ENCODE results near the gene OR52E1.
A peak's percentile ranks its signal among the peaks of the same experiment; 100 is the strongest.
"Not testable (repeated sequence)": the region's sequence is repeated elsewhere in the genome, so short reads cannot be mapped to it uniquely, and the experiment has no call there.

The OR52E1 gene

DNA sequence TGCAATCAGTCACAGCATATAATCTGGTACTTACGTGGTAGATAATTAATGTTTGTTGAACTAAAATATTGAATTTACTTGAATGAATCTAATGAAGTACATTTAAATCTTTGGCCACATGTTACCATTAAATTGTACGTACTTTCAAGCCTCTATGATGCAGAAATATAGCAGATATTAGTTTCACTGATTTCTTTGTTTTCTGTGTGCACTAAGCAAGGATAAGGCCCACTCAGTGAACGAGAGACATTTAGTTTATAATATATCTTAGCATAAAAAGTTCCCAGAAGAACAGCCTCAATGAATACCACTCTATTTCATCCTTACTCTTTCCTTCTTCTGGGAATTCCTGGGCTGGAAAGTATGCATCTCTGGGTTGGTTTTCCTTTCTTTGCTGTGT lies at the start of gene OR52E1:
Gene OR52E1 (plus strand): TSS at position 301 of the 400 bp plus-strand sequence.
- DNase-seq (ENCODE audit: low read depth in 2 of 2) = no peak

GRCh38 chr11:5021996-5022395 lies 47.4 kb upstream of the OR52E1 start:
- no peak for DNase-seq (ENCODE audit: low read depth in 2 of 2)

DNA sequence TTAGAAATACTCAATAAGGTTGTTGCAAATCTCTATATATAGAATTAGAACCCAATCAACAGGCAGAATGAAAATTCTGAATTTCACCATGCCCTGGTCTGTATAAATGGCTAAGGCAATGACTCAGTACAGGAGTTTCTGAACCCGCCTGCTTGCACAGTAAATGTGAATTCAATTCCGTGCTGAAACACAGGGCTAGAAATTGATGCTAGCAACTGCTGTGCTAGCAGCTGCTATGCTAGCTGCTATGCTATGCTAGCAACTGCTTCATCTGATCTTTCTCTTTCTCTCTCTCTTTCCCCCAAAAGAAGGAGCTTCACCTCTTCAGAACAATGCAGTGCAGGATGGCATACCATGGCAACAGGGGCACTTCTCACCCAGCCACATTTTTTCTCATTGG lies 32.7 kb upstream of the OR52E1 start:
- DNase-seq (ENCODE audit: low read depth in 2 of 2) = no peak

- no peak for DNase-seq (ENCODE audit: low read depth in 2 of 2)
Observed at GRCh38 chr11:5037926-5038325, 31.4 kb upstream of the OR52E1 start.

DNA sequence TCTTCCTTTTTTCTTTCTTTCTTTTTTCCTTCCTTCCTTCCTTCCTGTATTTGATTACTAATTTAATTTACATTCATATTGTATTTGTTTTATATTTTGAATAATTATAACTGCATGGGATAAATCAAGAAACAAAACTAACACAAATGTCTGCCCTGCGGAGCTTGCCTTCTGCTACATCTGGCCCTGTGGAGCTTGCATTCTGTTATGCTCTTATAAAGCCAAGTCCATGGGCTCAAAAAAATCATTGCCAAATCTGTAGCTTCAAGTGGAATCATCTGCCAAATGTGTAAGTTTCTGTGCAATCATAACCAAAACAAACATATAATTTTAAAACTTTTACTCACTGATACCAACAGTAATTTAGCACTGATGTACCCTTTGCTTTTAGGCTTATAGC lies 31.0 kb upstream of the OR52E1 start:
- no peak for DNase-seq (ENCODE audit: low read depth in 2 of 2)

- no peak for DNase-seq (ENCODE audit: low read depth in 2 of 2)
Observed at GRCh38 chr11:5040876-5041275, 28.5 kb upstream of the OR52E1 start.

- DNase-seq (ENCODE audit: low read depth in 2 of 2) = no peak
Observed at GRCh38 chr11:5042091-5042490, 27.3 kb upstream of the OR52E1 start.

GRCh38 chr11:5043380-5043779 lies 26.0 kb upstream of the OR52E1 start:
- peak; percentile 30 to 35 for DNase-seq (ENCODE audit: low read depth in 2 of 2)

DNA sequence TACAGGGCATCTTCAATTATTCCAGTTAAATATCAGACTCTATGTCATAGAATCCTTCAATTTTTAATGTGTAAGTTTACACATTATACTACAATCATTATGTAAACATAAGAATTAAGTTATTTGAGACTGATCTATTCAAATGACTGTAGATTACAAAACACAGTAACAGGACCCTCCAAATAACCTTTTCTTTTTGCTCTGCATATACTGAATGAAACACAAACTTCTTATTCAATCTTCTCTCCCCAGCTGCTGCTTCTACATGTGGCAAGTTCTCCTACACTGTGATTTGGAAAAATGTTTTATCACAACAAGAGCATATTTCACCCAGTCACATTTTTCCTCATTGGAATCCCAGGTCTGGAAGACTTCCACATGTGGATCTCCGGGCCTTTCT lies 23.1 kb upstream of the OR52E1 start, which contains the start of gene OR52J3:
Gene OR52J3 (plus strand): TSS at position 301 of the 400 bp plus-strand sequence. CDS start 0 bp downstream, at position 301.
- no peak for DNase-seq (ENCODE audit: low read depth in 2 of 2)

DNA sequence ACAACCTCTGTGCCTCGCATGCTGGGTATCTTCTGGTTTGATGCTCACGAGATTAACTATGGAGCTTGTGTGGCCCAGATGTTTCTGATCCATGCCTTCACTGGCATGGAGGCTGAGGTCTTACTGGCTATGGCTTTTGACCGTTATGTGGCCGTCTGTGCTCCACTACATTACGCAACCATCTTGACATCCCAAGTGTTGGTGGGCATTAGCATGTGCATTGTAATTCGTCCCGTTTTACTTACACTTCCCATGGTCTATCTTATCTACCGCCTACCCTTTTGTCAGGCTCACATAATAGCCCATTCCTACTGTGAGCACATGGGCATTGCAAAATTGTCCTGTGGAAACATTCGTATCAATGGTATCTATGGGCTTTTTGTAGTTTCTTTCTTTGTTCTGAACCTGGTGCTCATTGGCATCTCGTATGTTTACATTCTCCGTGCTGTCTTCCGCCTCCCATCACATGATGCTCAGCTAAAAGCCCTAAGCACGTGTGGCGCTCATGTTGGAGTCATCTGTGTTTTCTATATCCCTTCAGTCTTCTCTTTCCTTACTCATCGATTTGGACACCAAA lies 22.5 kb upstream of the OR52E1 start:
- DNase-seq (ENCODE audit: low read depth in 2 of 2) = no peak

DNA sequence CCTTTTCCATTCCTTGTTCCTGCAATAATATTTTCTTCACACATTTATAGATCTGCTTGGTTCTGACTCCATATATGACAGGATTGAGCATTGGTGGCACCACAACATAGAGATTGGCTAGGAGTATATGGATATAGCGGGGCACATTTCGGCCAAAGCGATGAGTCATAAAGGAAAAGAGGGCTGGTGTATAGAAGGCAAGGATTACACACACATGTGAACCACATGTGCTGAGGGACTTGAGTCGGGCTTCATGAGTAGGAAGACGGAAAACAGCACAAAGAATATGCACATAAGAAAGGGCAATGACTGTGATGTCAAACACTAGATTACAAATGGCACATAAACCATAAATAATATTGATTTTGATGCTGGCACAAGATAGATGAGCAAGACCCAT lies 10.7 kb upstream of the OR52E1 start:
- not testable (repeated sequence) for DNase-seq (ENCODE audit: low read depth in 2 of 2)

DNA sequence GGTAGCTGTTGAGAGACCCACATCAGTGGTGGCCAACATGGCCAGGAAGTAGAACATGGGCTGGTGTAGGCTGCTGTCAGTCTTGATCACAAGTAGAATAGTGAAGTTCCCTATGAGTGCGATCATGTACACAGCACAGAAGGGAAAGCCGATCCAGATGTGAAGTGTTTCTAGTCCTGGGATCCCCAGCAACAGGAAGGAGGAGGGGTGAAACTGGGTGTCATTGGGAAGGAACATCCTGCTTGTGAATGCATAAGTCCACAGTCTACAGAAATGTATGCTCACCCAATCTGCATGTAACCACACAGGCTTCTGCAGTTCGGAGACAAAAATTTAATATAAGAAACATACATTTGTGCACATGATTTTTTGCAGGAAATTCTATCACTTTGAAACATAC lies 10.0 kb upstream of the OR52E1 start, which contains the start of gene OR52E2:
Gene OR52E2 (minus strand): TSS at position 237 of the 400 bp plus-strand sequence. CDS start 0 bp downstream, at position 237.
- no peak for DNase-seq (ENCODE audit: low read depth in 2 of 2)

DNA sequence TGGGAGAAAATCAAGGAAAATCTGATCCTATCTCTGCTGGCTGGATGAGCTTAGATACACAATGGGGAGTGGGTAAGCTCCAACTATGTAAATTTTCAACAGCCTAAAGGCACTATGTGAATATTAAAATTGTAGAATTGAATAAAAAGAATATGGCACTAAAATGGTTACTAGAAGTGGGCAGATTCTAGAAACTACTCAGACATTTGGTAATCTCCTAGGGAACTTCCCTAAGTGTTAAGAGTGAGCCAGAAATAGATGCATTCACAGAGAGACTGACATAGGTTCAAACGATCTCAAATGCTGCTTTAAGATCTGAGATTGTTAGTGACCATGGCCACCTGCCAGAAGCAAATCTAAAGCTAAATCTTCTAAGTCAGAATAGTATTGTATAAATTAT lies 4.3 kb upstream of the OR52E1 start:
- DNase-seq (ENCODE audit: low read depth in 2 of 2) = no peak

DNA sequence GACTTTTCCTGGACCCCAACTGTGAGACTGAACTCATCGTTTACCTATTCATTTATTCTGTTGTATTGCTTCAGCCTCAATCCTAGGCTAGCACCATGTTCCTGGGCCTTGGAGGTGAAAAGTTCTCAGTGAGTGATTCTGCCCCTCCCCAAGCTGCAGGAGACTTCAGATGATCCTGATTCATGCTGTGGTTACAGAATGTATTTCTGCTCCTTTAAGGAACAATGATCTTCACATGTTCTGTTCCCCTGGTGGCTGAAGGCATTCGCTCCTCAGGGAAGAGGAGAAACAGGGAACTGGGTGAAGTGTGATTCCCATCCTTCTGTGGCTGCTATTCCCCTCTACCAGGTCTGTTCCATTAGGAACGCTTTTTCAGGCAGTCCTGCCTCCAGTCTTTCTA lies 2.4 kb downstream of the OR52E1 start:
- DNase-seq (ENCODE audit: low read depth in 2 of 2) = no peak

DNA sequence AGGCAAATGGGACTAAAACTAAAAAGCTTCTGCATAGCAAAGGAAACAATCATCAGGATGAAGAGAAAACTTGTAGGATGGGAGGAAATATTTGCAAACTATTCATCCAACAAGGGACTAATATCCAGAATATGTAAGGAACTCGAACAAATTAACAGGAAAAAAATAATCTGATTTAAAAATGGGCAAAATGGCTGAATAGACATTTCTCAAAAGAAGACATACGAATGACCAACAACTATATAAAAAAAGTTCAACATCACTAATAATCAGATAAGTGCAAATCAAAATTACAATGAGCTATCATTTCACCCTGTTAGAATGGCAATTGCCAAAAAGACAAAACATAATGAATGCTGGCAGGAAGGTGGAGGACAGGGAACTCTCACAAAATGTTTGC lies 12.0 kb downstream of the OR52E1 start:
- no peak for DNase-seq (ENCODE audit: low read depth in 2 of 2)

GRCh38 chr11:5083602-5084001 lies 14.2 kb downstream of the OR52E1 start:
- no peak for DNase-seq (ENCODE audit: low read depth in 2 of 2)

GRCh38 chr11:5088556-5088955 lies 19.2 kb downstream of the OR52E1 start:
- DNase-seq (ENCODE audit: low read depth in 2 of 2) = no peak

DNA sequence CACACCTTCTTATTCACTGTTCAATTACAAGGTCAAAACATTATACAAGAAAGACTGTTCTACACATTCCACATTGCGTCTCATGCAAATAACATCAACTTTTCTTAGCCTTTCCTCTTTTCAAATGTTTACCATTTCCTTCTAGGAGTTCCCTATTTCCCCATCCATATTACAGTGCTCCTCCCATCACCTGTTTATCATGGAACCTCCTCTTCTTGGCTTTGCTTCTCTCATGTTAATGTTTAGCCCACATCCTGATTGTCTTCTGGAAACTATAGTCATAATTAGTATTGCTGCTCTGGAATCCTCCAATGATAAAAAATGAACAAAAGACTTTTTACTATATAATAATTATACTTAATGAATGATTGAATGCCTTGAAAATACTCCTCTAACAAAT lies 21.3 kb downstream of the OR52E1 start:
- DNase-seq (ENCODE audit: low read depth in 2 of 2) = no peak

DNA sequence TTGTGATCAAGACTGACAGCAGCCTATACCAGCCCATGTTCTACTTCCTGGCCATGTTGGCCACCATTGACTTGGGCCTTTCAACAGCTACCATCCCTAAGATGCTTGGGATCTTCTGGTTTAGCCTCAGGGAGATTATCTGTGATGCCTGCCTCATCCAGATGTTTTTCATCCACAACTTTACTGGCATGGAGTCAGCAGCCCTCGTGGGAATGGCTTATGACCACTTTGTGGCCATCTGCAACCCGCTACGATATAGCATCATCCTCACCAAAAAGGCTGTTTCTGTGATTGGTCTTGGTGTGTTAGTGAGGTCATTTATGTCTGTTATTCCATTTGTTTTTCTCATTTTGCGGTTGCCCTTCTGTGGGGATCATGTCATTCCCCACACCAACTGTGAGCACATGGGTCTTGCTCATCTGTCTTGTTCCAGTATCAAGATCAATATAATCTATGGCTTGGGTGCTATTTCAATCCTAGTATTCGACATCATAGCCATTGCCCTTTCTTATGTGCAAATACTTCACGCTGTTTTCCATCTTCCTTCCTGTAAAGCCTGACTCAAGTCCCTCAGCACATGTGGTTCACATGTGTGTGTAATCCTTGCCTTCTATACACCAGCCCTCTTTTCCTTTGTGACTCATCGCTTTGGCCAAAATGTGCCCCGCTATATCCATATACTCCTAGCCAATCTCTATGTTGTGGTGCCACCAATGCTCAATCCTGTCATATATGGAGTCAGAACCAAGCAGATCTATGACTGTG lies 23.6 kb downstream of the OR52E1 start:
- DNase-seq (ENCODE audit: low read depth in 2 of 2) = peak; percentile 17 to 22

DNA sequence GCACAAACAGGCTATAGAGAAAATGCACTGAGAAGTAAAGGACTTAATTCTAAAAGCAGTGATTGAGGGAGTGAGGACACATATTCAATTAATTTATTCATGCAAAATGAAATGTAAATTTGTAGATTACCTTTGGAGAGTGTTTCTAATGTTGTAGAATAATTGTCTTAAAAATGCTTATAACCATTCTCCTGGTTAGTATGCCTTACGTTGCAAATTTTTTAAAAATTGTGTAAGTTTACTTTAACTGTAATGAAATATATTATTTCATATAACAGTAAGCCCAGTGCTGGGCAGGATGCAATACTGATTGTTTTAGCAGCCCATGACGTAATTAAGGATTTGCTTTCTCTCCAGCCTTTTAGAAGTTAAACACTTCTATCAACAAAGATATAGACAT lies 26.6 kb downstream of the OR52E1 start:
- DNase-seq (ENCODE audit: low read depth in 2 of 2) = no peak

- DNase-seq (ENCODE audit: low read depth in 2 of 2) = no peak
Observed at GRCh38 chr11:5102246-5102645, 32.9 kb downstream of the OR52E1 start.

- DNase-seq (ENCODE audit: low read depth in 2 of 2) = no peak
Observed at GRCh38 chr11:5103066-5103465, 33.7 kb downstream of the OR52E1 start.

- DNase-seq (ENCODE audit: low read depth in 2 of 2) = no peak
Observed at GRCh38 chr11:5107285-5107684, 37.9 kb downstream of the OR52E1 start.
